Measurements from ENCODE around the gene TNFRSF12A.
"Not testable (repeated sequence)": the region's sequence is repeated elsewhere in the genome, so short reads cannot be mapped to it uniquely, and the experiment has no call there.

TNFRSF12A gene

DNA sequence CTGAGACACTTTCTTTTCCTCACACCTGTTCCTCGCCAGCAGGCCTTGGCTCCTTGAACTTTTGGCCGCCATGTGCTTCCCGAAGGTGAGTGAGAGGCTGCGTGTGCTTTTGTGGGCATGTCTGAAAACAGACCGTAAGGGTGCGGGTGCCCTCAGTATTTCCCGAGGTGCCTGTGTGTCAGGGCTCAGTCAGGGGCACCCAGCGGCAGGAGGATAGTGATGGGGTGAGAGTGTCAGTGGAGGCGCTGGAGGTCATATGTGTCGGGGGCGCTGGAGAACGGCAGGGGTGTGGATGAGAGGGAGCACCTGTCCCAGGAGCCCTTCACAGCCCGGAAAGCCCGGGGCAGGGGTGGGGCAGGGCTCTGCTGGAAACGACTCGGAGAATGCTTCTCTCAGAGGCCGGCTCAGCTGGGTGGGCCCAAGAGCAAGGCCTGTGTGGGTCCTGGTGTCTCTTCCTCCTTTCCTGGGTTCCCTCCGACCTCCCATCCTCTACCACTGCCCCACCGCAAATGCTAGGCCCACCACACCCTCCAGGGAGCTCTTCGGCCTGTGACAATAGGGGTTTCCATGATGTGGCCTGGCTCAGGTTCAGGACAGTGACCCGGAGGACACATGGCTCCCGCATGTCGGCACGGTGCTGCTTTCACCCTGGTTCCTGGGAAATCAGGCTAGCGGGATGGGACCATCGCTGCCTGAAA, 45.7 kb downstream of the TNFRSF12A start:
- no peak for DNase-seq (ENCODE audit: low spot score)

DNA sequence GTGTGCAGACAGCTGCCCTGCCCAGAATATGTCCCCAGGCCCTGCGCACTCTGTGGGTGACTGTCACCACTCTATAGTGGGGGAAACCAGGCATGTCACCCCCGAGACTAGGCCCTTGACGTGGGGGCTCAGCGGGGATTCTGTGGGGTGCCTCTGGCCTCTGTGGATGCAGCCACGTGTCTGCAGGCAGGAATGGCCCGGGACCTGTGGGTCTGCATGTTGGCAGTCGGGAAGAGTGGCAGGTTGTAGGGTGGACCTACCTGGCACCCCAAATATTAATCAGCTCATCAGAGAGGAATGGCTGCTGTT, 46.2 kb downstream of the TNFRSF12A start:
- DNase-seq (ENCODE audit: low spot score), result no peak

DNA sequence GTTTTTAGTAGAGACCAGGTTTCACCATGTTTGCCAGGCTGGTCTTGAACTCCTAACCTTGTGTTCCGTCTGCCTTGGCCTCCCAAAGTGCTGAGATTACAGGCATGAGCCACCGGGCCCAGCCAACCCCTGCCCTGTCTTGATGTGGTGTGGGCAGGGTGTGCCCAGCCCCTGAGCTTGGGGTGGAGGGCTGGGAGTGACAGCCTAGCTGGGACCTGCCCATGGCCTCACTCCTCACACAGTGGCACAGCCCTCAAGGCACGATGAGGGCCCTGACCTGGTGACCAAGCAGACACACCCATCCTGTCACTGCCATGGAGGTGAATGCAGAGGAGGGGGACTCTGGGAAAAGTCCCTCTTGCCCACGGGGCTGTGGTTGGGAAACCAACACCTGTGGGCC, 48.3 kb downstream of the TNFRSF12A start:
- no peak for DNase-seq (ENCODE audit: low spot score)

DNA sequence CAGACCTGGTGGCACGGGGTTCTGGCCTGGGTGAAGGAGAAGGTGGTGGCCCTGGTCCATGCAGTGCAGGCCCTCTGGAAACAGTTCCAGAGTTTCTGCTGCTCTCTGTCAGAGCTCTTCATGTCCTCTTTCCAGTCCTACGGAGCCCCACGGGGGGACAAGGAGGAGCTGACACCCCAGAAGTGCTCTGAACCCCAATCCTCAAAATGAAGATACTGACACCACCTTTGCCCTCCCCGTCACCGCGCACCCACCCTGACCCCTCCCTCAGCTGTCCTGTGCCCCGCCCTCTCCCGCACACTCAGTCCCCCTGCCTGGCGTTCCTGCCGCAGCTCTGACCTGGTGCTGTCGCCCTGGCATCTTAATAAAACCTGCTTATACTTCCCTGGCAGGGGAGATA, 49.0 kb downstream of the TNFRSF12A start:
- not testable (repeated sequence) for DNase-seq (ENCODE audit: low spot score)

DNA sequence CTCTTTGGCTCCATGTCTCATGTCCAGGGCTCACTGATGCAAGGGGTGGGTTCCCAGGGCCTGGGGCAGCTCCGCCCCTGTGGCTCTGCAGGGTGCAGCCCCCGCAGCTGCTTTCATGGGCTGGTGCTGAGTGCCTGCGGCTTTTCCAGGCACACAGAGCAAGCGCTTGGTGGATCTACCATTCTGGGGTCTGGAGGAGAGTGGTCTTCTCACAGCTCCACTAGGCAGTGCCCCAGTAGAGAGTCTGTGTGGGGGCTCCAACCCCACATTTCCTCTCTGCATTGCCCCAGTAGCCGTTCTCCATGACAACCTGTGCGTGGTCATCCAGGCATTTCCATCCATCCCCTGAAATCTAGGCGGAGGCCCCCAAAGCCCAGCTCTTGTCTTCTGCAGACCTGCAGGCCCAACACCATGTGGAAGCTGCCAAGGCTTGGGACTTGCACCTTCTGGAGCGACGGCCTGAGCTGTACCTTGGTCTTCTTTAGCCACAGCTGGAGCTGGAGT, 50.5 kb downstream of the TNFRSF12A start:
- no peak for DNase-seq (ENCODE audit: low spot score)

DNA sequence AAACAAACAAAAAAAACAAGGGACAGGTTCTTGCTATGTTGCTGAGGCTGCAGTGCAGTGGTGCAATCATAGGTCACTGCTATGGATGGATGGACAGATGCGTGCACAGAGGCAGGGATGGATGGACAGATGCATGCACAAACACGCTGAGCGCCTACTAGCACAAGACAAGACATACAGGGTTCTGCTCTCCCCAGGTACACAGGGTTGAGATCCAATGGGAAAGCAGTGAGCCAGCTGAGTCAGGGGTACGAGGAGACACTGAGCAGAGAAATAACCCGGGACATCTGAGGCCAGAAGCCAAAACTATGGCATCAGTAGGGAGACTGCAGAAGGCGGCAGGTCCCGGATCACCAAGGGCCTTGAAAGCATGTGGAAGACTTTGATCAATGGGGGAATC, 51.5 kb downstream of the TNFRSF12A start:
- no peak for DNase-seq (ENCODE audit: low spot score)

All from hematopoietic multipotent progenitor cell treated with erythropoietin and hydrocortisone succinate and interleukin-3 and kit ligand, for 15 days (in vitro differentiated cells).